Neural cell (in vitro differentiated cells): ENCODE results near the gene SLC35B2.

Experiments
- EP300 ChIP-seq: fragments of 450-650 bp; conservative IDR thresholded peaks from 2 replicates; pipeline ENCODE4 v1.6.1; 2014; ENCODE audit warnings: antibody characterized with exemption, mild to moderate bottlenecking, moderate library complexity; ENCODE audit not compliant: poor library complexity, severe bottlenecking
- EZH2 ChIP-seq: fragments of 200-600, 300-800 bp; shearing (Covaris generic), sonication (generic); IDR thresholded peaks from 2 replicates; pipeline ENCODE4 v1.6.1; 2014; ENCODE audit warnings: antibody characterized with exemption, low read length, borderline replicate concordance, mild to moderate bottlenecking; ENCODE audit not compliant: insufficient read depth, poor library complexity, severe bottlenecking
- MXI1 ChIP-seq: fragments of 450-650 bp; conservative IDR thresholded peaks from 2 replicates; pipeline ENCODE4 v1.6.1; 2014; ENCODE audit warnings: antibody characterized with exemption, mild to moderate bottlenecking; ENCODE audit not compliant: poor library complexity, severe bottlenecking
- POLR2AphosphoS5 ChIP-seq: IDR thresholded peaks from 2 replicates; pipeline ENCODE4 v1.6.1; 2012
- RAD21 ChIP-seq: fragments of 450-650 bp; conservative IDR thresholded peaks from 2 replicates; pipeline ENCODE4 v1.6.1; 2014; ENCODE audit warnings: antibody characterized with exemption, mild to moderate bottlenecking, moderate library complexity
- TAF1 ChIP-seq: IDR thresholded peaks from 2 replicates; pipeline ENCODE4 v1.6.1; 2012; ENCODE audit warnings: low read depth
- TF ChIP-seq, protein P1 (sequence below): fragments of 450-650 bp; IDR thresholded peaks from 2 replicates; pipeline ENCODE4 v1.5.1; 2014; ENCODE audit warnings: antibody characterized with exemption, mild to moderate bottlenecking, moderate library complexity; ENCODE audit not compliant: poor library complexity, severe bottlenecking
- TF ChIP-seq, protein P2 (sequence below): IDR thresholded peaks from 2 replicates; pipeline ENCODE4 v1.6.1; 2012; ENCODE audit warnings: borderline replicate concordance

DNA sequence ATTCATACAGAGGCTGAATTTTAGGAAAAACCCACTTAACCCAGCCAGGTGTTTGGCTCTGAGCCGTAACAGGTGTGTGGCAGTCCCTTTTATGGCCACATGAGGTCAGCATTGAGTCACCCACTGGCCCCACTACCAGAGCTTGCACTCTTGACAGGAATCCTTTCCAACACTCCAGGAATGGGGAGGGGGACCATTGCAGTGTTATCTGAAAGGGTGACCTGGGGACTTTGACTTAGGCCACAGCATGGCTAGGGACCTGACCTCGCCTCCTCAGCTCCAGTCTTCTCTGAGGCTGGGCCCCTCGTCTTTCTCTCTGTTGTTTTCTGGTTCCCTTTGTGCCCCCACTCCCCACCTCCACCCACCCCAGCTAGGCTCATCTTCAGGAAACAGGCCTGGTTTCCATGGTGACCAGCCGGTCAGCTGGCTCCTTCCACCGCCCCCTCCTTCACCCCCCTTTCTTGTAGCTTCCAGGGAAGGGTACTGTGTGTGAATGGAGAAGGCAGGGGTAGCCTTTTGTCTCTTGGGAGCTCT is 10.8 kb upstream of the SLC35B2 start:
- no peak for TF ChIP-seq EZH2
- TF ChIP-seq, protein P1, sequence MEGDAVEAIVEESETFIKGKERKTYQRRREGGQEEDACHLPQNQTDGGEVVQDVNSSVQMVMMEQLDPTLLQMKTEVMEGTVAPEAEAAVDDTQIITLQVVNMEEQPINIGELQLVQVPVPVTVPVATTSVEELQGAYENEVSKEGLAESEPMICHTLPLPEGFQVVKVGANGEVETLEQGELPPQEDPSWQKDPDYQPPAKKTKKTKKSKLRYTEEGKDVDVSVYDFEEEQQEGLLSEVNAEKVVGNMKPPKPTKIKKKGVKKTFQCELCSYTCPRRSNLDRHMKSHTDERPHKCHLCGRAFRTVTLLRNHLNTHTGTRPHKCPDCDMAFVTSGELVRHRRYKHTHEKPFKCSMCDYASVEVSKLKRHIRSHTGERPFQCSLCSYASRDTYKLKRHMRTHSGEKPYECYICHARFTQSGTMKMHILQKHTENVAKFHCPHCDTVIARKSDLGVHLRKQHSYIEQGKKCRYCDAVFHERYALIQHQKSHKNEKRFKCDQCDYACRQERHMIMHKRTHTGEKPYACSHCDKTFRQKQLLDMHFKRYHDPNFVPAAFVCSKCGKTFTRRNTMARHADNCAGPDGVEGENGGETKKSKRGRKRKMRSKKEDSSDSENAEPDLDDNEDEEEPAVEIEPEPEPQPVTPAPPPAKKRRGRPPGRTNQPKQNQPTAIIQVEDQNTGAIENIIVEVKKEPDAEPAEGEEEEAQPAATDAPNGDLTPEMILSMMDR = peak; percentile 97
- TF ChIP-seq EP300 = no peak
- TF ChIP-seq, protein P2, sequence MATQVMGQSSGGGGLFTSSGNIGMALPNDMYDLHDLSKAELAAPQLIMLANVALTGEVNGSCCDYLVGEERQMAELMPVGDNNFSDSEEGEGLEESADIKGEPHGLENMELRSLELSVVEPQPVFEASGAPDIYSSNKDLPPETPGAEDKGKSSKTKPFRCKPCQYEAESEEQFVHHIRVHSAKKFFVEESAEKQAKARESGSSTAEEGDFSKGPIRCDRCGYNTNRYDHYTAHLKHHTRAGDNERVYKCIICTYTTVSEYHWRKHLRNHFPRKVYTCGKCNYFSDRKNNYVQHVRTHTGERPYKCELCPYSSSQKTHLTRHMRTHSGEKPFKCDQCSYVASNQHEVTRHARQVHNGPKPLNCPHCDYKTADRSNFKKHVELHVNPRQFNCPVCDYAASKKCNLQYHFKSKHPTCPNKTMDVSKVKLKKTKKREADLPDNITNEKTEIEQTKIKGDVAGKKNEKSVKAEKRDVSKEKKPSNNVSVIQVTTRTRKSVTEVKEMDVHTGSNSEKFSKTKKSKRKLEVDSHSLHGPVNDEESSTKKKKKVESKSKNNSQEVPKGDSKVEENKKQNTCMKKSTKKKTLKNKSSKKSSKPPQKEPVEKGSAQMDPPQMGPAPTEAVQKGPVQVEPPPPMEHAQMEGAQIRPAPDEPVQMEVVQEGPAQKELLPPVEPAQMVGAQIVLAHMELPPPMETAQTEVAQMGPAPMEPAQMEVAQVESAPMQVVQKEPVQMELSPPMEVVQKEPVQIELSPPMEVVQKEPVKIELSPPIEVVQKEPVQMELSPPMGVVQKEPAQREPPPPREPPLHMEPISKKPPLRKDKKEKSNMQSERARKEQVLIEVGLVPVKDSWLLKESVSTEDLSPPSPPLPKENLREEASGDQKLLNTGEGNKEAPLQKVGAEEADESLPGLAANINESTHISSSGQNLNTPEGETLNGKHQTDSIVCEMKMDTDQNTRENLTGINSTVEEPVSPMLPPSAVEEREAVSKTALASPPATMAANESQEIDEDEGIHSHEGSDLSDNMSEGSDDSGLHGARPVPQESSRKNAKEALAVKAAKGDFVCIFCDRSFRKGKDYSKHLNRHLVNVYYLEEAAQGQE = peak; percentile 65
- peak; percentile 97 for TF ChIP-seq RAD21
- peak; percentile 63 for TF ChIP-seq POLR2AphosphoS5
- no peak for TF ChIP-seq TAF1
- peak; percentile 16 for TF ChIP-seq MXI1
